ENCODE measurements around the gene MAB21L2. TPM values are rescaled to one million over a fixed set of nuclear protein-coding genes. Genes with fewer than 3 reads are reported as not detected.

Gene MAB21L2
- total RNA-seq, 1 experiment from 2014 or later = not detected

DNA sequence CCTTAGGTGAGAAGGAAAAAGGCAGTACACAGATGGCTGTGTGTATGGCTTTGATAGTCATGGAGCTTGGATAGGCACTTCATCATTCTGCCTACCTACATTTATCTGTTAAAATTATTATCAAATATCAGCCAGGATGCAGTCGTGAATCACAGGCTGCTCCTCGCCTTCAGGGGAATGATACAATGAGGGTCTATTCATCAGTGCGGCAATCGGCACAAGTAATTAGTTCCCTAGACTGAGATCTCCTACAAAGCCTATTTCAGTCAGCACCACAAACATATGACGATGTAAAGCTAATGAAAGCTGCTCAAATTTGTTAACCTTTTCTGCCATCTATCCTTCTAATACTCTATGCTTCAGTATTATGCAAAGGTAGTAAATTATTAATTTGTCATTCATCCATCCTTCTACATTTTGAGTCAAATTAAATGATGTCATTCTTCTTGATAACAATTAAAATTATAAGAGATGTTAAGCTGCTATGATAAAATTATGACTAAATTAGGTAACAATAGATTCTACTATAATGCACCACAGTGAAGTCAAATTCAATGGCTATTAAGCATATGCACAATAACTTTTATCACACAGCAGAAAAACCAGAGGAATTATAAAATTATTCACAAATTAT lies 19.0 kb downstream of the MAB21L2 start:
- Histone ChIP-seq H3K4me1 (replicated peaks) (no peaks in the 10 kb centered on the region), H3K27me3 (replicated peaks) (no peaks in the 10 kb centered on the region), H3K9me3 (replicated peaks) (no peaks in the 10 kb centered on the region), H3K36me3 (no peaks in the 10 kb centered on the region), H3K27ac (no peak overlapping the region), H3K4me3 (no peak overlapping the region)
- DNase-seq (ENCODE audit: low read depth in 1 of 2, low spot score in 2 of 2) = no peak

DNA sequence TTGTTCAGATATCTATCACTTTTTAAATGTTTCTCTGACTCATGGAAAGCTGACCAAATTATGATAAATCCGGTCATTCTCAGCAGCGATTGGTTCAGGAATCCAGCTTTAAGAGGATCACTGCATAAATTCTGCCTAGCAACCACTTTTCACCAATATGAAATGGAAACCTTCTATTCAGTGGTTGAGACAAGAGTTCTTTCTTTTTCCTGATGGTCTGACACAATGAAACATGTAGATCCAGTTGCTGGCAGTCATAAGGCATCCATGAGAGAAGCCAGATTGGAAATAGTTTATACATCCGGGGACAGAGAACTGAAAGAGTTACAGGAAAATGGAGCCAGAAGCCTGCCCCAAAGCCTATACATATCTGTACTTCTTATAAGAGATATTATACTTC lies 27.2 kb downstream of the MAB21L2 start:
- no peak for DNase-seq (ENCODE audit: low read depth in 1 of 2, low spot score in 2 of 2)
- H3K27ac ChIP-seq = no peak overlapping the region
- no peaks in the 10 kb centered on the region for H3K27me3 ChIP-seq (replicated peaks)
- no peaks in the 10 kb centered on the region for H3K4me1 ChIP-seq (replicated peaks)
- H3K4me3 ChIP-seq = no peak overlapping the region
- H3K36me3 ChIP-seq = no peaks in the 10 kb centered on the region
- H3K9me3 ChIP-seq (replicated peaks) = no peaks in the 10 kb centered on the region

DNA sequence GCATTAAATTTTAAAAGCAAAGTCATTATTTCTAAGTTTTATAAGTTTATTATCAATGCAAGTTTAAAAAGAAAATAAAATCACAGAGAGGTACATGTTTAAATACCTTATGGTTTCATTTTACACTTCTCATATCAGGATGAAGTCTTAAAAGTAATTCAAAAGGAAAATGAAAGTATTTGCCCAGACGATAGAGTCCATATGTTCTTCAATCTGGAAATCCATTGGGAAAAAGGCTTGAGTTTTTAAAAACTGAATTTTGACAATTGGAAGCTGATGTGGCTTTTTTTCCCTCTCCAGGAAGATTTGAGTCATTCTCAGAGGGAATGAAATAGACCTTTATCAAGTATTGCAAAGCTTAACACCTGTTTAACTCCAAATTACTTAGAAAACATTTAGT lies 37.1 kb downstream of the MAB21L2 start:
- Histone ChIP-seq H3K27ac (no peak overlapping the region), H3K9me3 (replicated peaks) (no peaks in the 10 kb centered on the region), H3K27me3 (replicated peaks) (no peaks in the 10 kb centered on the region), H3K4me3 (no peak overlapping the region), H3K36me3 (no peaks in the 10 kb centered on the region), H3K4me1 (replicated peaks) (no peaks in the 10 kb centered on the region)
- no peak for DNase-seq (ENCODE audit: low read depth in 1 of 2, low spot score in 2 of 2)

GRCh38 chr4:150624055-150624454 lies 42.1 kb downstream of the MAB21L2 start:
- no peak for DNase-seq (ENCODE audit: low read depth in 1 of 2, low spot score in 2 of 2)
- no peaks in the 10 kb centered on the region for H3K27me3 ChIP-seq (replicated peaks)
- no peaks in the 10 kb centered on the region for H3K9me3 ChIP-seq (replicated peaks)
- no peak overlapping the region for H3K27ac ChIP-seq
- H3K4me1 ChIP-seq (replicated peaks) = no peaks in the 10 kb centered on the region
- H3K36me3 ChIP-seq = no peaks in the 10 kb centered on the region
- H3K4me3 ChIP-seq = no peak overlapping the region

DNA sequence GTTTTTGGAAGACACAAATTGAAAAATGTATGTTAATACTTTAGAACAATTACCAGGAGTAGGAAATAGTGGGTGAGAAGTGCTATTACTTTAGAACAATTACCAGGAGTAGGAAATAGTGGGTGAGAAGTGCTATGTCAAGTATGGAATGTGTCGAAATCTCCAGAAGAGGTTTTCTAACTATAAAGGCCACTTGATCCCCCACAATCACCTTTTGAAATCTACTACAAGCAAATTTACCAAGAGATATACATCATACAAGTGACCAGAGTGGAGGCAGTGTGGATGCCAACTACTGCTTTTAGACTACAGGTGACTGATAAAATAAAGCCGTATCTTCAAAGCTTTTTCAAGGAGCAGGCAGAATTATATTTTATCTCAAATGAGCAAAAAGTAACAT lies 43.1 kb downstream of the MAB21L2 start:
- H3K9me3 ChIP-seq (replicated peaks) = no peaks in the 10 kb centered on the region
- no peak overlapping the region for H3K27ac ChIP-seq
- no peak overlapping the region for H3K4me3 ChIP-seq
- no peaks in the 10 kb centered on the region for H3K36me3 ChIP-seq
- DNase-seq (ENCODE audit: low read depth in 1 of 2, low spot score in 2 of 2) = no peak
- no peaks in the 10 kb centered on the region for H3K27me3 ChIP-seq (replicated peaks)
- H3K4me1 ChIP-seq (replicated peaks) = no peaks in the 10 kb centered on the region

- Histone ChIP-seq H3K4me3 (no peak overlapping the region), H3K36me3 (no peaks in the 10 kb centered on the region), H3K4me1 (replicated peaks) (no peaks in the 10 kb centered on the region), H3K9me3 (replicated peaks) (no peaks in the 10 kb centered on the region), H3K27ac (no peak overlapping the region), H3K27me3 (replicated peaks) (no peaks in the 10 kb centered on the region)
- no peak for DNase-seq (ENCODE audit: low read depth in 1 of 2, low spot score in 2 of 2)
Observed at GRCh38 chr4:150628073-150628472, 46.1 kb downstream of the MAB21L2 start.

DNA sequence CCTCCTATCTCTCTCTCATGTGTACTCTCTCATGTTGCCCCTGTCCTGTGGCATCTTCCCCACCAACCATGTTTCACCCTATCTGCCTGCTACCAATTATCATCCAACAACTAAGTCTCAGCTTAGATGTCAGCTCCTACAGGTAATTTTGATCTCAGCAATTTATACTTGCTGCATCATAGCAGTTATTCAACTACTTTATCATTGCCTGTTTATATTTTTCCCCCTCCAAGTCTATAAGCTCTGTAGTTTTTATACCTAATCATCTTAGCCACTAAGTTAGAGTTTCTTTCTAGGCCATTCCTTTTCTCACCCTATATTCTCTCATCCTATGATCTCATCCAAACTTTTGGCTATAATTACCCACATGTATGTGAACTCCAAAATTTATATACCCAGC lies 50.7 kb downstream of the MAB21L2 start:
- Histone ChIP-seq H3K27ac (no peak overlapping the region), H3K27me3 (replicated peaks) (no peaks in the 10 kb centered on the region), H3K4me1 (replicated peaks) (no peaks in the 10 kb centered on the region), H3K9me3 (replicated peaks) (no peaks in the 10 kb centered on the region; the same call in 1 of the 2 replicates), H3K4me3 (no peak overlapping the region), H3K36me3 (no peaks in the 10 kb centered on the region)
- DNase-seq (ENCODE audit: low read depth in 1 of 2, low spot score in 2 of 2) = no peak
